ENCODE results near the gene DNAJC6.
"Not testable (repeated sequence)": the region's sequence is repeated elsewhere in the genome, so short reads cannot be mapped to it uniquely, and the experiment has no call there.

The DNAJC6 gene

GRCh38 chr1:65309304-65310077 is at the start of gene DNAJC6:
DNAJC6 (plus strand) TSS chr1:65309543; CDS start chr1:65309746, 203 bp downstream.
- DNase-seq: peak; percentile 94

DNA sequence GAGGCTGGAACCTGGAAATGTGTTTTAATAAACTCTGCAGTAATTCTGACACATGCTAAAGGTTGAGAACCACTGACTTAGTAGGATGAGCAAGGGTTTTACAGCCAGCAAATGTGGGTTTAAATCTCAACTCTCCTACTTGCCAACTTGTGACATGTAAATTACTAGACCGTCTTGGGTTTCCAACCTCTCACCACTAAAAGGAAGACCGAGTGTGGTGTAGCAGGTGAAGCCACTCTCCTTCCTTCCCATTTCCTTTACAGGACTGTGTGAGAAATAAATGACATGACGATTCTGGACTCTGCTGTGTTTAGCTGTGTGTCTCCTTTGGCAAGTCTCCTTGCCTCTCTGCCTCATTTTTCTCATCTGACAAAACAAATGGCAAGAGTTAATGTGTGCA is 49.5 kb upstream of the DNAJC6 start:
- no peak for DNase-seq

DNA sequence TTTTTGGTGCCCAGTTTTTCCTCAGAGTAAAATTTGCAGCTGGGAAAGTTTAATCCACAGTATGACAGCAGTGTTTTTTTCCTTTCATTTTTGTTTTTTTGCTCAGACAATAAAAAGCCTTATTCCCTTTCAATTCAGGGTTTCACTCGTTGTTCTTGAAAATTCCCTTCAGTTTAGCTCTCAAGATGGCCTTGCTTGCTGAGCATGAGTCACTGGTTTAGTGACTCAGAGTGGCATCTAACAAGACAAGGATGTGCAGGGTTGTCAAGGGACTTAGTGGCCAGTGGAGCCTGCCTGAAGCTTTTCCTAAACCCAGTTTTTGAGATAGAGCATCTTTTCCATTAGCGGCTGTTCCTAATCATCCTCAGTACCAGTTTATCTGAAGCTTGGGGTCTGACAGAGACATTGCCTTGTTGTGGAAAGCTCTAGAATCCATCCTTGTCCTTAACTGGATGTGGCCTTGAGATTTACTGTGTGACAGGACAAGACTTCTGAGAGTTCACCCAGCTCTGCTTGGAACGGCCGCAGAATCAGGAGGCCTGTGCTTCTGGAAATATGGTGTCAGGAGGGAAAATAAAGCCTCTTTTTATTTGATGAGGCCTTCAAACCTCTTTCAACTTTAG is 48.4 kb upstream of the DNAJC6 start:
- DNase-seq: no peak

GRCh38 chr1:65263286-65263685 is 46.1 kb upstream of the DNAJC6 start:
- DNase-seq: no peak

- peak; percentile 93 for DNase-seq
These were observed 45.0 kb upstream of the DNAJC6 start for GRCh38 chr1:65264197-65264929.

DNA sequence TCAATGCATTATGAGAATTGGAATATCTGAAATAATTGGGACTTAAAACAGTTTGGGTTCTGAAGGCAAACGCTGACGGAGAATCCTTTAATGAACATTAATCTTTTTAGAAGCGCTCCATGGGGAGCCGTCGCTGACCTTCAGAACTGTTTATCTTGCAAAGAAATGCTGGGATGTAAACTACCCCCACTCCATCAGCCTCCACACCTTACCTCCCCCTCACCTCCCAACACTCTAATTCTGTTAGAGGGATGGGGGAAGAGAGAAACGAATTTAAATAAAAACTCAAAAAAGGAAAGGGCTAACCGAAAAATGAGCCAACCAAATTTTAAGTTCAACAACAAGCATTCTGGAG is 44.1 kb upstream of the DNAJC6 start:
- no peak for DNase-seq

- DNase-seq: peak; percentile 78
These were observed 43.5 kb upstream of the DNAJC6 start for GRCh38 chr1:65265651-65266351.

- DNase-seq: no peak
These were observed 42.9 kb upstream of the DNAJC6 start for GRCh38 chr1:65266476-65266875.

GRCh38 chr1:65267271-65267670 is 42.1 kb upstream of the DNAJC6 start:
- no peak for DNase-seq

GRCh38 chr1:65267683-65268082 is 41.7 kb upstream of the DNAJC6 start:
- no peak for DNase-seq

DNA sequence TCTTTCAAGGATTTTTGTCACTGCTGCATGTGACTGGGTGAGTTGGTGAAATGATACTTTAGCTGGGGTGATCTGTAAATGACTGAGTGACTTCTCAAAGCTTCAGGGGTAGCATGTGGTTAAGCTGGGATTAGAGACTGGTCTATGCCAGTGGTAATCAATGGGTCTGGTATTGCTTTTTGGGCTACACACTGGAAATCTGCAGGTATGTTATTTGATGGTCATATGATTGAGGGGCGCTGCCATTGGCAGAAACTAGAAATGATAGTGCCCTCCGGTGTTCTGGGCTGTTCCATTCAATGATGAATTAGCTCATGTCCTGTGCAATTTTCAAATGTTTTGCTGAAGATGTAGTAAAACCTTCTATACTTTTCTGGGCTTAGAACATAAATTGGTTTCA is 39.7 kb upstream of the DNAJC6 start:
- no peak for DNase-seq

DNA sequence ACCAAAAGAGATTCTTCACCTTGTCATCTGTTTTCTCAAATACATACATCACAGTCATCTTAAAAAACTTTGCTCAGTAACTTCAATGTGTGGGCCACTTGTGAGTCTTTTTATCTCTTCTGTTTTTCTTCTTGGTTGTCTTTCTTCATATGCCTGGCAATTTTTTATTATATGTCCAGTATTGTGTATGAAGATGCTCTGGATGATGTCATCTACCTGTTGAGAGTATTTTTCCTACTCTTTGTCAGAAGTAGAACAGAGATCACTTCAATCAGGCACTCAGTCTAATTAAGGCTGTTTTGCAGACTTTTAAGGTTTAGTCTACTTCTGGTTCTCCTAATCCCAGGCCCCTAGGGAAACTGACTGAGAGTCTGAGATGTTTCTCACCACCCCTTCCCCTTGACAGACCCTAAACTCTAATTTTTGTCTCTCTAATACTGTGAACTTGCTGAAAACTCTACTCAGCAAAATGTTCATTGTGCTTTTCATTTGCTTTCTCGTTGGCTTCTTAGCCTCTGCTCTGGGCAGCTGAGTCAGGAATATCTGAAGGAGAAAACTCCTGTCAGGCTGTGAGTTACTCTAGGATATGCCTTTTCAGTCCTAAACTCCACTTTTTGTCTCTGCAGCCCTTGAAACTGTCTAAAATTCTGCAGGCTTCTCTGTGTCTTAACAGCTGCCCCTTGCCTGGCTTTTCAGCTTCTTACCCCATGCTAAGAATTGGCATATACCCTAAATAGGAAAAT is 33.0 kb upstream of the DNAJC6 start:
- DNase-seq: no peak

GRCh38 chr1:65277605-65278347 is 31.6 kb upstream of the DNAJC6 start:
- no peak for DNase-seq

- DNase-seq: peak; percentile 24
These were observed 30.8 kb upstream of the DNAJC6 start for GRCh38 chr1:65278376-65279069.

GRCh38 chr1:65279070-65279779 is 30.1 kb upstream of the DNAJC6 start:
- DNase-seq: peak; percentile 39

DNA sequence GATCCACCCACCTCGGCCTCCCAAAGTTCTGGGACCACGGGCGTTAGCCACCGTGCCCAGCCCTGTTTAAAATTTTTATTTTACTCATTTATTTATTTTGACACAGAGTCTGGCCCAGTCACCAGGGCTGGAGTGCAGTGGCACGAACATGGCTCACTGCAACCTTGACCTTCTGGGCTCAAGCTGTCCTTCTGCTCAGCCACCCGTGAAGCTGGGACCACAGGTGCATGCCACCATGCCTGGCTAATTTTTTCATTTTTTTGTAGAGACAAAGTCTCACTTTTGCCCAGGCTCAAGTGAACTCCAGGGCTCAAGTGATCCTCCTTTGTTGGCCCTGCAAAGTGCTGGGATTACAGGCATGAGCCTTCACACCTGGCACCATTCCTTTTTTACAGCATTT is 27.5 kb upstream of the DNAJC6 start:
- DNase-seq: no peak

GRCh38 chr1:65284229-65284628 is 25.1 kb upstream of the DNAJC6 start:
- no peak for DNase-seq

- no peak for DNase-seq
These were observed 19.9 kb upstream of the DNAJC6 start for GRCh38 chr1:65289449-65289848.

GRCh38 chr1:65291818-65292217 is 17.5 kb upstream of the DNAJC6 start:
- not testable (repeated sequence) for DNase-seq

DNA sequence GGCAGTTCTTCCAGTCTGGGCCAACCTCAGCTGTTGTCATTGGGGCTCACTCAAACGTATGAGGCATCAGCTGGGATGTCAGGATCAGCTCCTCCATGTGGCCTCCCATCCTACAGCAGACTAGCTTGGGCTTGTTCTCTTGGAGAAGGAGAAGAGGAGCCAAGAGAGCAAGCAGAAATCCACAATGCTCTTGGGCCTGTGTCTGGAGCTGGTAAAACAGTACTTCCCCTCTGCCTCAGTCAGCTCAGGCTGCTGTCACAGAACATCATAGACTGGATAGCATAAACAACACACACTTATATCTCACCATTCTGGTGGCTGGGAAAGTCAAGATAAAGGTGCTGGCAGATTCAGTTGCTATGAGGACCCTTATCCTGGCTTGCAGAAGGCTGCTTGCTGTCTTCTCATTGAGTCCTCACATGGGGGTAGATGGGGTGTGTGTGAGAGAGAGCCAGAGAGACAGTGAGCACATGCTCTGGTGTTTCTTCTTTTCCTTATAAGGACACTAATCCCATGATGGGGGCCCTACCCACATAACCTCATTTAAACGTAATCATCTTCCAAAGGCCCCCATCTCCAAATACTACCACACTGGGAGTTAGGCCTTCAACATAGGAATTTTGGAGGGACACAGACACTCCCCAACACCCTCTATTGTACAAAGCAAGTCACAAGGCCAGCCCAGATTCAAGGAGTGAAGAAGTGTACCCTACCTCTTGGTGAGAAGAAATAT is 16.3 kb upstream of the DNAJC6 start:
- no peak for DNase-seq
